Spleen (tissue), 11 donors: ENCODE data around the gene SPATA19. TPM values are rescaled to one million over a fixed set of nuclear protein-coding genes. Genes with fewer than 3 reads are reported as not detected.

Experiments used
- DNase-seq: peaks from one replicate; pipeline ENCODE4 v3.0.0-alpha.2; 2020
- H3K27ac ChIP-seq, 8 donors: fragments of 200-600 bp; sonication (generic) in 7 of 8; 1 replicate in 4 of 8; 2 replicates in 4 of 8; pipeline versions ENCODE4 v1.5.0 to v1.8.0; 2016 to 2021; ENCODE audit warnings: inconsistent platforms in 4 of 8, mild to moderate bottlenecking in 4 of 8, moderate library complexity in 1 of 8
- H3K27me3 ChIP-seq, 7 donors: fragments of 200-600 bp; sonication (generic) in 6 of 7; replicated peaks in 1 of 7; 1 replicate in 4 of 7; 2 replicates in 3 of 7; pipeline versions ENCODE4 v1.5.0 to v1.8.0; 2016 to 2021; ENCODE audit warnings: inconsistent platforms in 3 of 7, mild to moderate bottlenecking in 1 of 7
- H3K36me3 ChIP-seq, 6 donors: fragments of 200-600 bp; sonication (generic) in 5 of 6; 1 replicate in 4 of 6; 2 replicates in 2 of 6; pipeline versions ENCODE4 v1.5.0 to v1.8.0; 2016 to 2021; ENCODE audit warnings: inconsistent platforms in 2 of 6
- H3K4me1 ChIP-seq, 6 donors: fragments of 200-600 bp; sonication (generic) in 5 of 6; 1 replicate in 3 of 6; 2 replicates in 3 of 6; pipeline versions ENCODE4 v1.5.0 to v1.8.0; 2016 to 2021; ENCODE audit warnings: inconsistent platforms in 3 of 6
- H3K4me3 ChIP-seq, 8 donors: fragments of 200-600 bp; sonication (generic) in 7 of 8; 1 replicate in 4 of 8; 2 replicates in 4 of 8; pipeline versions ENCODE4 v1.5.0 to v1.8.0; 2016 to 2021; ENCODE audit warnings: inconsistent platforms in 4 of 8, mild to moderate bottlenecking in 4 of 8, moderate library complexity in 2 of 8
- H3K9me3 ChIP-seq, 8 donors: fragments of 200-600 bp; sonication (generic) in 7 of 8; 1 replicate in 4 of 8; 2 replicates in 4 of 8; pipeline versions ENCODE4 v1.5.0 to v1.8.0; 2016 to 2021; ENCODE audit warnings: inconsistent platforms in 4 of 8
- POLR2A ChIP-seq, 3 donors: fragments of 450-650 bp; IDR thresholded peaks; one replicate each; pipeline ENCODE4 v1.5.1; 2017; ENCODE audit warnings: antibody characterized with exemption in 3 of 3, mild to moderate bottlenecking in 1 of 3
- POLR2AphosphoS5 ChIP-seq, 3 donors: sonication (generic); formaldehyde crosslinking; IDR thresholded peaks; one replicate each; pipeline ENCODE4 v1.5.1; 2017; ENCODE audit warnings: antibody characterized with exemption in 3 of 3
- WGBS, 5 donors: extraction: QIAGEN DNeasy Blood & Tissue Kit in 3 of 5; methylation state at CpG; one replicate each; pipeline versions ENCODE4 v1.1.5 to v1.1.7; 2013 to 2018; 5-methylcytosine and 5-hydroxymethylcytosine counted together
- intact Hi-C: fragments of 100-400 bp; cut with DNase I; formaldehyde crosslinking; loops from one replicate; pipeline ENCODE4 v1.15.0; 2023; ENCODE audit warnings: low total_unique reads
- polyA plus RNA-seq, 3 donors: library from polyadenylated mRNA; stranded (reverse); fragments of 200-250 nt; gene quantifications; one replicate each; pipeline ENCODE4 v1.2.1, GENCODE V29; 2013
- total RNA-seq, 7 donors: library from RNA; depleted of rRNA in 3 of 7; stranded (reverse); fragments of >200 nt in 3 of 7; fragmentation: NEBNext Ultra II Directional in 4 of 7; extraction: Animal tissue kit (Norgen Biotek cat#: 25700) in 4 of 7; gene quantifications; one replicate each; pipeline versions ENCODE4 v1.1.0 to v1.2.1, GENCODE V29; 2016 to 2021
- TF ChIP-seq, protein P1 (sequence below), 11 experiments: fragments of 200-600 bp in 7 of 11; fragments of 450-650 bp in 4 of 11; sonication (generic) in 4 of 11; IDR thresholded peaks in 8 of 11; conservative IDR thresholded peaks in 3 of 11; 1 replicate in 7 of 11; 2 replicates in 4 of 11; pipeline versions ENCODE4 v1.4.0 to v1.8.0; 2016 to 2021; ENCODE audit warnings: antibody characterized with exemption in 11 of 11, inconsistent platforms in 4 of 11, mild to moderate bottlenecking in 1 of 11
- donor health status: healthy with polysubstance abuse.
- donor health status: DM: no; HTN: no; CAD: no; lungs with moderate emphysema.
- donor health status: DM: no; HTN: no; CAD: no.
- donor health status: Bipolar disorder and iron deficiency.
- donor health status: healthy.
- donor health status: DM: no; HTN: no; CAD: no.
- donor health status: DM: yes; HTN: yes; CAD: no.

Gene SPATA19
- total and polyA plus RNA-seq, 10 donors, result 0.15 TPM; not detected in 9

DNA sequence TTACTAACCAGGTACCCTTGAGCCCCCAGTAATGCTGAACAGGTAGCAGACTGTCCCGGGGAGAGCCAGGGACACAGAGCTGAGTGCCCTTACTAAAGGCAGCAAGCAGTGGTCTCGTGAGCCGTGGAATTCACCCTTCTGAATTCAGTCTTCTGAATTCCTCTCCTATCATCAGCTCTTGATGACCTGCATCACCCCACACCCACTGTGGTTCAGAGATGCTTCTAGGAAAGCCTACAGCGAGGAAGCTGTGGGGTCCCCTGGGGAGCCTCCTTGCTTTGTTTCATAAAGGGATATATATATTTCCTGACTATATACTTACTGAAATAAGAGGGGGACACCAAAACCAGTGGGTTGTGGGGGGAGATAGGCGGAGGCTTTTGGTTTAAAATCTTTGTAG, 2.6 kb downstream of the SPATA19 start:
- H3K27ac ChIP-seq, result no peak overlapping the region
- 61 to 86% (median 62%) methylated on average over 5 of the region's 5 CpGs for WGBS, 5 donors
- peaks cover 0 to 10% (median 2%) of the 10 kb centered on the region in 8 donors for H3K9me3 ChIP-seq
- no peaks in the 10 kb centered on the region for H3K4me1 ChIP-seq
- DNase-seq, result no peak
- peaks cover 0 to 18% (median 0%) of the 10 kb centered on the region in 7 donors for H3K27me3 ChIP-seq
- intact Hi-C loops, result no loop called here
- TF ChIP-seq POLR2AphosphoS5 (IDR thresholded peaks at IDR 0.05) (no peak), POLR2A (IDR thresholded peaks at IDR 0.05) (no peak)
- TF ChIP-seq, protein P1, sequence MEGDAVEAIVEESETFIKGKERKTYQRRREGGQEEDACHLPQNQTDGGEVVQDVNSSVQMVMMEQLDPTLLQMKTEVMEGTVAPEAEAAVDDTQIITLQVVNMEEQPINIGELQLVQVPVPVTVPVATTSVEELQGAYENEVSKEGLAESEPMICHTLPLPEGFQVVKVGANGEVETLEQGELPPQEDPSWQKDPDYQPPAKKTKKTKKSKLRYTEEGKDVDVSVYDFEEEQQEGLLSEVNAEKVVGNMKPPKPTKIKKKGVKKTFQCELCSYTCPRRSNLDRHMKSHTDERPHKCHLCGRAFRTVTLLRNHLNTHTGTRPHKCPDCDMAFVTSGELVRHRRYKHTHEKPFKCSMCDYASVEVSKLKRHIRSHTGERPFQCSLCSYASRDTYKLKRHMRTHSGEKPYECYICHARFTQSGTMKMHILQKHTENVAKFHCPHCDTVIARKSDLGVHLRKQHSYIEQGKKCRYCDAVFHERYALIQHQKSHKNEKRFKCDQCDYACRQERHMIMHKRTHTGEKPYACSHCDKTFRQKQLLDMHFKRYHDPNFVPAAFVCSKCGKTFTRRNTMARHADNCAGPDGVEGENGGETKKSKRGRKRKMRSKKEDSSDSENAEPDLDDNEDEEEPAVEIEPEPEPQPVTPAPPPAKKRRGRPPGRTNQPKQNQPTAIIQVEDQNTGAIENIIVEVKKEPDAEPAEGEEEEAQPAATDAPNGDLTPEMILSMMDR (IDR thresholded peaks at IDR 0.05 in 8 of 11, conservative IDR thresholded peaks at IDR 0.05 in 3 of 11), result no peak
- no peaks in the 10 kb centered on the region for H3K36me3 ChIP-seq
- H3K4me3 ChIP-seq, result no peak overlapping the region

DNA sequence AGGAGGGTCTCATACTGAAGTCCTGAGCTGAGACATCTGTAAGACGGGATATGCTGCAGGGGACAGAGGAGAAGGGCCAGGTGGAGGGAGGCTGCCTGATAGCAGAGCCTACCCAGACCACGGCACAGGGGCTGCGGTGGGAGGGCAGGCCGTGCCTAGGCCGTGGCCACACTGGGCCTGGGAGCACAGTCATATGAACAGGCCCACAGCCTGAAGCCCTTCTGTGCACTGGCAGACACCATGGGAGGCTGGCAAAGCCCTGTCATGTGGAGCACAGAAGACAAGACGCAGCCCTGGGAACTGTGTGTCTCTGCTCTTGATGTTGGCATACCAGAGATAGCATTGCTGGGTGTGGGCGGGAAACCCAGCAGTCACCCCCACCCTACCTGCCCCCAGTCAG, 3.3 kb downstream of the SPATA19 start:
- intact Hi-C loops, result no loop called here
- no peaks in the 10 kb centered on the region for H3K4me1 ChIP-seq
- TF ChIP-seq POLR2AphosphoS5 (IDR thresholded peaks at IDR 0.05) (no peak), POLR2A (IDR thresholded peaks at IDR 0.05) (no peak)
- TF ChIP-seq, protein P1 (IDR thresholded peaks at IDR 0.05 in 8 of 11, conservative IDR thresholded peaks at IDR 0.05 in 3 of 11), result no peak
- H3K27me3 ChIP-seq, result peaks cover 0 to 18% (median 0%) of the 10 kb centered on the region in 7 donors
- no peak for DNase-seq
- no peaks in the 10 kb centered on the region for H3K36me3 ChIP-seq
- 76 to 90% (median 81%) methylated on average over 7 of the region's 7 CpGs for WGBS, 5 donors
- H3K4me3 ChIP-seq, result no peak overlapping the region
- H3K27ac ChIP-seq, result no peak overlapping the region
- H3K9me3 ChIP-seq, result peaks cover 0 to 12% (median 5%) of the 10 kb centered on the region in 8 donors

DNA sequence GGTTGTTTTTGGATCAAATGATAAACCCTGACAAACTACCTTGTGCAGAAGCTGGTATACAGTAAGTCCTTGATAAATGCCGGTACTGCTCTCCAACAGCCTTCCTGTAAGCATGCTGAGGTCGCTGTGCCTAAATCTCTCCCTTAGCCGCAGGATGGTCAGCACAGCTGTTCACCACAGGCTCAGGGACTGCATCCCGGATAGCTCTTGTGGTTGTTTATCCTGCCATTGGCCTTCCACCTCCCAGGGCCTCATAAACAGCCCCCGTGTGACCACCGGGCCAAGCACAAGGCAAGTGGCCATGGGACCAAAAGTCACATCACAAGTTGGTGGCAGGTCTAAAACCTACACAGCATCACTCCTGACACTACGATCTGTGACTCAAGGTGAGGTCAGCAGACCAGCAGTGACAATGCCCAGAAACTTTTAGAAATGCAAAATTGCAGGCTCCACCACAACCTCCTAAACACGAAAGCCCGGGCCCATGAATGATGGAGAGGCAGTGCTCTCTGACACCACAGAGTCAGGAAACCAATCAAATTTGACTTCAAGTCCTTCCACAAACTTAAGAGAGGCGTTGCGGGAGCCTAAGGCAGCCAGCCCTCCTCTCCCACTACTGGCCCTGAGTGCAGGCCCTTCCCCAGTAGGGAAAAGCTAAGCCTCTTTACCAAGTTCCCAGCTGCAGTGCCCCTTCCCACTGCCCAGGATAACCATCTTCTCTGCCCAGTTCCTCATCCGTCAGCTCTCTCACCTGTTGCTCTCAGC, 3.9 kb downstream of the SPATA19 start:
- DNase-seq, result no peak
- intact Hi-C loops, result no loop called here
- no peaks in the 10 kb centered on the region for H3K36me3 ChIP-seq
- H3K4me3 ChIP-seq, result no peak overlapping the region
- peaks cover 0 to 18% (median 0%) of the 10 kb centered on the region in 7 donors for H3K27me3 ChIP-seq
- peaks cover 0 to 11% (median 6%) of the 10 kb centered on the region in 8 donors for H3K9me3 ChIP-seq
- no peak for TF ChIP-seq POLR2A (IDR thresholded peaks at IDR 0.05)
- TF ChIP-seq, protein P1 (IDR thresholded peaks at IDR 0.05 in 8 of 11, conservative IDR thresholded peaks at IDR 0.05 in 3 of 11), result no peak
- TF ChIP-seq POLR2AphosphoS5 (IDR thresholded peaks at IDR 0.05), result no peak
- WGBS, 5 donors, result 68 to 87% (median 75%) methylated on average over 11 to 12 of the region's 12 CpGs
- no peak overlapping the region for H3K27ac ChIP-seq
- H3K4me1 ChIP-seq, result no peaks in the 10 kb centered on the region

DNA sequence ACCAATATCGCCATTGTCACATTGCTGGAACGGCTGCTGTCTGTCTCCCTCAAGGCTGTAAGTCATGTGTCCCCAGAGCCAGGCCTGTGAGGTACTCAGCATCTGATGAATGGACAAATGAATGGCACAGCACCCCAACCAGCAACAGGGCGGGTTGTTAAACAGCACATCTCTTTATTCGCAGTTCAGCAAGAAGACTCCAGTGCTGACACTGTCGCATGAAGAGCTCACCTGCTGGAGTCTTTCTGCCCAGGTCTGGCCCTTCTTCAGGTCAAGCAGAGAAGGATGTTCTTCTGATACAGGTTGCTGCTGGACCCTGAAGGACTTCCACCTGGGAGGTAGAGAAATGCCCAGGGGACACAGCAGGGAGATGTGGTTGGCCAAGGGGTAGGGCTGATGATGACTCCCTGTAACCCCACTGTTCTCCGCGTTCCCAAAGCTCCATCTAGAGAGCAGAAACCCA, 4.8 kb downstream of the SPATA19 start:
- TF ChIP-seq, protein P1 (IDR thresholded peaks at IDR 0.05 in 8 of 11, conservative IDR thresholded peaks at IDR 0.05 in 3 of 11), result no peak
- TF ChIP-seq POLR2A (IDR thresholded peaks at IDR 0.05), result no peak
- no peak for TF ChIP-seq POLR2AphosphoS5 (IDR thresholded peaks at IDR 0.05)
- WGBS, 5 donors, result 82 to 87% (median 86%) methylated on average over 7 of the region's 7 CpGs

More for the DNA sequence above, 4.8 kb downstream of the SPATA19 start:
- Histone ChIP-seq H3K9me3 (peaks cover 0 to 11% (median 6%) of the 10 kb centered on the region in 8 donors), H3K4me1 (no peaks in the 10 kb centered on the region), H3K4me3 (no peak overlapping the region), H3K27me3 (peaks cover 0 to 28% (median 4%) of the 10 kb centered on the region in 7 donors), H3K36me3 (no peaks in the 10 kb centered on the region), H3K27ac (no peak overlapping the region)
- intact Hi-C loops, result no loop called here
- no peak for DNase-seq
